ENCODE measurements around the gene PDGFB. TPM values are rescaled to one million over a fixed set of nuclear protein-coding genes. Genes with fewer than 3 reads are reported as not detected.

PDGFB gene
- total and polyA plus RNA-seq, 9 of the 15 experiments (the other 6 are each of a cell fraction or from before 2014, with no cell fraction given) = 0.07 to 4.0 (median 0.48) TPM; not detected in 1

DNA sequence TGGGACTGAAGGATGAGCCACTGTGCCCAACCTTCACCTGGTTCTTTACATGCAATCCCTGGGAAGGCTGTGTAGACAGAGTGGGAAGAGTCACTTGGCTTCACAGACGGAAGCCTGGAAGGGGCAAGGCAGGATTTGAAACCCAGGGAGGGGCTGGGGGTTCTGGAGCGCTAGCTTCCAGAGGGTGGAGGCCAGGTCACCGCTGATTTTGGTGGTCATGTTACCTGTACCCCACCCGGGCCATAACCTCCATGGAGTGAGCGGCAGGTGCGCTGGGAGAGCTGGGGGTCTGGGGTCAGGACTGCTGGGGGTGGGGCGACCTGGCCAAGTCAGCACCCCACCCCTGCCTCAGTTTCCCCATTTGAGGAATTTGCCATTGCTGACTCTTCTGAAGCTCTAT is 38.3 kb downstream of the PDGFB start (continued):
- TF ChIP-seq CHD1 (IDR thresholded peaks at IDR 0.05; ENCODE audit: low read length) (no peak), ZNF655 (CRISPR knock-in tag; IDR thresholded peaks at IDR 0.05) (no peak), IRF2 (CRISPR knock-in tag; IDR thresholded peaks at IDR 0.05) (no peak), HMG20A (CRISPR knock-in tag; conservative IDR thresholded peaks at IDR 0.05) (no peak), MCM5 (IDR thresholded peaks at IDR 0.05; ENCODE audit: low read depth) (no peak), SIN3A (IDR thresholded peaks at IDR 0.05; ENCODE audit: borderline replicate concordance in 2 of 2, control insufficient read depth in 1 of 2, low read depth in 2 of 2, low read length in 2 of 2) (no peak), NFXL1 (CRISPR knock-in tag; IDR thresholded peaks at IDR 0.05) (no peak)

DNA sequence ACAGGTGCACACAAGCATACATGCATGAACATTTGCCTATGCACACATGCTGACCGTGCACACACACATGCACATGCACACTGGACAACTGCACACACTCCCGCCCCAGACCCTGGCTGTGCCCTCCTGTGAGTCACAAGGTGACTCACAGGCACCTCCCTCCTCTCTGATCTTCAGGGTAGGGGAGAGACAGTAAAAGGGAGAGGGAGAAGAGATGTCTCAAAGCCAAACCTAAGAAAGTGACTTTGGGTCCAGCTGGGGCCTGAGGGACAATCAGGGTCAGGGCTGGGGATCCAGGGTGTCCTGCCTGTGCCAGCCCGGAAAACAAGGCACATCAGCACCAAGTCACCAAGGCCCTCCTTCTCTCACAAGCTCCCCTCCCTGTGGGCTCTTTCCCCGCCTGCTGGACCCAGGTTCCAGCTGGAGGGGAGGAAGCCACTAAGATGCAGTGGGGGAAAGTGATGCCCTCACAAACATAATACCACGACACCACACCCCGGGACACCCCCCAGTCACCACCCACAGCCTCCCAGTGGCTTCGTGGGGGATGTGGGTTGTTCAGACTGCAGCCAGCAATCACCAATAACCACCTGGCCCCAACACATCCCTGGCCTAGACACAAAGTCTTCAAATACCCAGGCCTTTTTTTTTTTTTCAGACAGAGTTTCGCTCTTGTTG is 39.3 kb downstream of the PDGFB start:
- H3K4me1 ChIP-seq (replicated peaks in 1 of 2; ENCODE audit: control insufficient read depth in 2 of 2, insufficient read depth in 2 of 2, low read length in 2 of 2) = peaks cover 6% of the 10 kb centered on the region in 2 experiments; a peak in 3 of 5 replicates
- no peaks in the 10 kb centered on the region for H3K27me3 ChIP-seq (ENCODE audit: control insufficient read depth in 2 of 2, insufficient read depth in 2 of 2, low read length in 2 of 2)
- H3K4me2 ChIP-seq (ENCODE audit: insufficient read depth, low read length) = peak overlapping the region; percentile 43; the same call in 1 of the 2 replicates
- ChIA-PET CTCF (ENCODE audit: low intra/inter-chr PET ratio) (no interaction called here), POLR2A (interaction anchor here (0.8 to 1.8 kb wide), 2 partner anchors 106 to 114 kb away, joined by 5 to 6 read pairs; partner anchors contain the start of gene RPL3)
- H3K36me3 ChIP-seq (ENCODE audit: control insufficient read depth, insufficient read depth, low read length) = no peaks in the 10 kb centered on the region
- no peak overlapping the region; a peak in 1 of 4 replicates for H3K9ac ChIP-seq (ENCODE audit: insufficient read depth in 1 of 2, low read depth in 2 of 2, low read length in 2 of 2)
- 14% methylated on average over 5 of the region's 8 CpGs for WGBS (ENCODE audit: insufficient coverage, low coverage, missing lambda C conversion rate)
- no peak overlapping the region for H3K4me3 ChIP-seq
- ATAC-seq (peak; percentile 87), DNase-seq (ENCODE audit: extremely low read depth in 1 of 4, low spot score in 3 of 4) (peak; percentile 47 to 61 (median 54)), FAIRE-seq (peak; percentile 79)
- intact Hi-C loops (cut with micrococcal nuclease) (no loop called here), in situ Hi-C loops (cut with MboI) (no loop called here)
- no TSS peak for BruUV-seq (replicated peaks)
- no peak overlapping the region for H3K27ac ChIP-seq (ENCODE audit: extremely low read depth, low read depth, low read length)
- H3K79me2 ChIP-seq (ENCODE audit: control insufficient read depth, insufficient read depth, low read length) = no peaks in the 10 kb centered on the region
- H2AFZ ChIP-seq (ENCODE audit: low read depth, low read length) = peak overlapping the region; percentile 72; the same call in 1 of the 2 replicates
- H3K9me1 ChIP-seq (ENCODE audit: control insufficient read depth, insufficient read depth, low read length) = no peaks in the 10 kb centered on the region
- no peaks in the 10 kb centered on the region for H3K9me3 ChIP-seq (replicated peaks; ENCODE audit: control insufficient read depth, insufficient read depth, low read depth, low read length)
- no peaks in the 10 kb centered on the region for H4K20me1 ChIP-seq (replicated peaks; ENCODE audit: control insufficient read depth, insufficient read depth, low read length)
- TF ChIP-seq RCOR1 (IDR thresholded peaks at IDR 0.05; ENCODE audit: borderline replicate concordance in 1 of 2, low read depth in 2 of 2, low read length in 2 of 2) = no peak
- TF ChIP-seq EGR1 (conservative IDR thresholded peaks at IDR 0.05) = peak; percentile 49; the same call in 1 of the 2 replicates
- no peak for TF ChIP-seq HMGN3 (IDR thresholded peaks at IDR 0.05; ENCODE audit: borderline replicate concordance, extremely low read depth, insufficient read length, low read depth, low read length)
- no peak for TF ChIP-seq SMARCA5 (IDR thresholded peaks at IDR 0.05)
- TF ChIP-seq, protein P1, sequence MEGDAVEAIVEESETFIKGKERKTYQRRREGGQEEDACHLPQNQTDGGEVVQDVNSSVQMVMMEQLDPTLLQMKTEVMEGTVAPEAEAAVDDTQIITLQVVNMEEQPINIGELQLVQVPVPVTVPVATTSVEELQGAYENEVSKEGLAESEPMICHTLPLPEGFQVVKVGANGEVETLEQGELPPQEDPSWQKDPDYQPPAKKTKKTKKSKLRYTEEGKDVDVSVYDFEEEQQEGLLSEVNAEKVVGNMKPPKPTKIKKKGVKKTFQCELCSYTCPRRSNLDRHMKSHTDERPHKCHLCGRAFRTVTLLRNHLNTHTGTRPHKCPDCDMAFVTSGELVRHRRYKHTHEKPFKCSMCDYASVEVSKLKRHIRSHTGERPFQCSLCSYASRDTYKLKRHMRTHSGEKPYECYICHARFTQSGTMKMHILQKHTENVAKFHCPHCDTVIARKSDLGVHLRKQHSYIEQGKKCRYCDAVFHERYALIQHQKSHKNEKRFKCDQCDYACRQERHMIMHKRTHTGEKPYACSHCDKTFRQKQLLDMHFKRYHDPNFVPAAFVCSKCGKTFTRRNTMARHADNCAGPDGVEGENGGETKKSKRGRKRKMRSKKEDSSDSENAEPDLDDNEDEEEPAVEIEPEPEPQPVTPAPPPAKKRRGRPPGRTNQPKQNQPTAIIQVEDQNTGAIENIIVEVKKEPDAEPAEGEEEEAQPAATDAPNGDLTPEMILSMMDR (IDR thresholded peaks at IDR 0.05 in 2 of 3, conservative IDR thresholded peaks at IDR 0.05 in 1 of 3; ENCODE audit: insufficient read depth in 2 of 3, low read depth in 1 of 3, low read length in 3 of 3) = no peak
- no peak for TF ChIP-seq ZBTB12 (CRISPR knock-in tag; IDR thresholded peaks at IDR 0.05)
- TF ChIP-seq ATF3 (IDR thresholded peaks at IDR 0.05) = peak; percentile 85
- no peak for TF ChIP-seq ATF3 (CRISPR knock-in tag; conservative IDR thresholded peaks at IDR 0.05)

Measured in K562 (cell line).